CD4-positive, alpha-beta T cell treated with Interleukin-4 for 1 hour (primary cell): ENCODE data around the gene PTH1R.

ENCODE experiments used
- DNase-seq, 2 donors: peaks; one replicate each; pipeline ENCODE4 v3.0.0-alpha.2; 2020 to 2022

The PTH1R gene

DNA sequence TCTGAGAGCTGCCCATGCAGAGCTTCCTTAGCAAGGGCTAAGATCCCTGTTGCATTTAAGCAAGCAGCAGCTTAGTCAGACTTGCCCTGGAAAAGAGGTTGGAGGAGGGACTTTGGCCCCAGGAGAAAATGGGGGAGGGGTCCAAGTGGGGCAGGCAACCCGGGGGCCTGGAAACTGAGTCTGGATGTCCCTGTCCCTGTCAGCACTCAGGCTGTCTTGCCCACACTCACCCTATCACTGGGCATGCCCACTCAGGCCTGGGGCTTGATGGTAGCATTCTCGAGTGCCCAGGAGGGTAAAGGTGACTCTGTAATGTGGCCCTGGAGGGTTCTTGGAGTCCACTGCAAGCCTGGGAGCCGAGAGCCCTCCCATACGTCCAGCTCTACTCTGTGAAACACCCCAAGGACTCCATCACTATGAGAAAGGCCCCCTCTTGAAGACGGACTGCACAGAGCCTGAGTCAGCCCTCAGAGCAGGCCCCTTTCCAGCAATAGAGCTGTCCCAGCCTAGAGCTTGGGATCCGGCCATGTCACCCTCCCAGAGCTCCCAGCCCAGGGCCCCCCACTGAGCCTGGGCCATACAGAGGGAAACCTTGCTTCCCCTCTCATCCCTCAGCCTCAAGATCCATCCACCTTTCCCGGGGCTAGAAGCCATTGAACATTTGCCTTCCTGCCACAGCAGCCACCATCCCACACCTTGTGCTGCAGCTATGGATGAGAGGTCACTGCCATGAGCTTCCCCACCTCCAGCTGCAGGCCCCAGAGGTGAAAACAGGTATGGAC is 27.6 kb upstream of the PTH1R start:
- DNase-seq: peak in 1 of 2 donors; percentile 6

- peak in 1 of 2 donors; percentile 4 for DNase-seq
Observed at GRCh38 chr3:46850468-46850779, 27.1 kb upstream of the PTH1R start.

- DNase-seq: peak in 1 of 2 donors; percentile 4
Observed at GRCh38 chr3:46851364-46852333, 25.9 kb upstream of the PTH1R start.

DNA sequence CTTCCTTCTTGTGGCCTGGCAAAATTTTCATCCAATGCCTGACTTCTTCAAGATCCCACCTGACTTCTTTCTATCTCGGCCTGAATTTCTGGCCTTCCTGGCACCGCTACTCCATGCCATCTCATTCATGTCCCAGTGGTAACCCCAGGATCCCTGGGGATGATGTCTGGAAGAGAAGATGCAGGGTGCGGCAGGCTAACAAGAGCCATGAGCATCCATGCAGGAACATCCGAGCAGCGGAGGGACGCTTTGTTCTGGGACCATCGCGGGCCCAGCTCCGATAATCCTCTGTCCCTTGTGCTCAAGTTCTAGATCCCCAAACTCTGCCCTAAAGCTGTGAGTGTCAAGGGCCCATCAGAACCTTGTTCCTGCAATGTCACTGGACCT is 25.2 kb upstream of the PTH1R start:
- DNase-seq: no peak

DNA sequence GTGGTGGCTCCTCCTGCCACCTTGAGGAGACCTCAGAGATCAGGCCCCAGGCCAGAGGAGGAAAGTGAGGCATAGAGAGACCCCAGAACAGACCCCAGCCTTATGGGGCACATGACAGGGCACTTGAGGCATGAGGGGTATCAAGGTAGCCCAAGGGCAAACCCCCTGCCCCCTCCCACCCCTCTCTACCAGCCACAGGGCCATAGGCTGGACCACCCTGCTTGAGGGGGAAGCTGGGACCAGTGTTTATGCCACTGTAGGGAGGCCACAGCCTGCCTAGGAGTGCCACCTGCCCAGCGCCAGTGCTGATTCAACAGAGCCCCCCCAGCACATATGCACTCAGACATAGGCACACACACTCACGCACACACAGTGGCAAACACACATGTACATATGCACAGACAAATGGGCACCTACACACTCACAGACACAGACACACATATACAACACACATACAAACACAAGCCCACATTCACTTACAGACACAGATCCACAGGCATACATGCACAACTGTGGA is 24.6 kb upstream of the PTH1R start:
- no peak for DNase-seq

DNA sequence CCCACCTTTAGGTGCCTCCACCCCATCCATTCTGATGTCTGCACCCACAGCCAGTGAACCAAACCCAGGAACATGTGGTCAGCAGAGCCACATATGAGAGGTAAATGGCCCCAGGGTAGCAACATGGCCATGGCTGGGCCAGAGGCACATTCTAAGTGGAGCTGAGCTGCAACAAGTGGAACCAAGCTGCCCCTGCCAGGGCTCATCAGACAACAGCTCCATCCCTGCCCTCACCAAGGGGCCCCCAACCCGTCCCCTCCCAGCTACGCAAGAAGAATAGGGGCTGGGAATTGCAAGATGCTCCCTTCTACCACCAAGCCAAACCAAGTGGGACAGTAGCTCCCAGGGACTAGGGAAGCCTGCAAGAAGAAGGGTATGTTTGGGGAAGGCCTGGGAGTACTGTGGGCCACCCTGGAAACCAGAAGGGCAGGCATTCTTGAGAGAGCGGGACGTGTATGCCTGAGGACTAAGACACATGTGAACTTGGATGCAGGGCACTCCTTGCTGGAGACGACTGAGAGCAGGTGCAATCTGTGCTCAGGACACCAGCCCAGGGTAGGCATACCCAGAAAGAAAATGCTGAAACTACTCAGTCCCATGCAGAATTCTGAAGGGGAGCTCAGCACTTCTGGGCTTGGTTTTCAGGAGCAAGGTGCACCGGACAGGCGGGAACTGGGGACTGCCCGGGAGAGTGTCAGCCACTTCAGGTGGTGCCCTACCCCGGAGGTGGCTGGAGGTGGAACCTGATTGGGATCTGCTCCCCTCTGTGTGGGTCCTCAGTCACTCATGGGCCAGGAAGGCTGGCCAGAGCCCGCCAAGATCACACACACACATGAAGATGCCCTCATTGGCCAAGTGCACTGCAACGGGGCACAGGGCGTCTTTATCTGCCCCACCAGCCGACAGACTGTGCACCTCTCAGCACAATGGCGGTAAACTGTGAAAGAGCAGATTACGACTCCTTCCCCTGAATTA is 23.8 kb upstream of the PTH1R start:
- DNase-seq: no peak

DNA sequence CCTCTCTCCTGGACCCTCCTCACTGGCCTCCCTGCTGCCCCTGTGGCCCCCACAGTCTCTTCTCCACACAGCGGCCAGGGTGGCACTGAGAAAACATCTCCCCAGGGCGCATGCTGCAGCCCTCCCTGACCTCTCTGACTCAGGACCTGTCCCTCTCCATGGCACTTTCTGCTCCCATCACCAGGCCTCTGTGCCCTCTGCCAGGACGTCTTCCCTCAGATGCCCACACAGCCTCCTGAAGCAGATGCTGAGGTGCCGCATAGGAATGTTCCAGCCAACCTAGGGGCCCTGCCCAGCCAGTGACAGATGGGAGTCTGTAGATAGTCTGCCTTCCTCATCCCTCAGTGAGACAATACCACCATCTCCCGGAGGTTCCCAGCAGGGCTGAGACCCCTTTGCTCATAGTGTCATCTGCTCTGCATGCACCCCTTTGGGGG is 22.9 kb upstream of the PTH1R start:
- DNase-seq: no peak

- no peak for DNase-seq
Observed at GRCh38 chr3:46856576-46857471, 20.7 kb upstream of the PTH1R start.

- no peak for DNase-seq
Observed at GRCh38 chr3:46857485-46858341, 19.8 kb upstream of the PTH1R start.

DNA sequence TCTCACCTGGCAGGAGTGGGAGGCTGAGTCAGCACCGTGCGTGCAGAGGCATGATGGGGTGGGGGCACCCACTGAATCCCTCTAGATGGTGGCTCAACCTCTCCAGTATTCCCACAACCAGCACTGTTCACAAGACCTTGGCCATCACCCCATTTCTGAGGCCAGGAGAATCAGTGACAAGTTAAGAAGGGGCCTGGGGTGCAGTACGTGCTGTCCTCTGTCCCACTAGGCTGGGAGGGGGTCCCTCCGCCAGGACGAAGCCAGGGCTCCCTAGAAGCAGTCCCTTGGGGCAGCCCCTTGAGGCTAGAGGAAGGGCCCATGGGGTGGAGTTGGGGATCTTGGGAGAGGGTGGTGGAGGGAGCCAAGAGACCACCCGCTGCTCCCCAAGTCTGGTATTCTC is 19.1 kb upstream of the PTH1R start:
- no peak for DNase-seq

DNA sequence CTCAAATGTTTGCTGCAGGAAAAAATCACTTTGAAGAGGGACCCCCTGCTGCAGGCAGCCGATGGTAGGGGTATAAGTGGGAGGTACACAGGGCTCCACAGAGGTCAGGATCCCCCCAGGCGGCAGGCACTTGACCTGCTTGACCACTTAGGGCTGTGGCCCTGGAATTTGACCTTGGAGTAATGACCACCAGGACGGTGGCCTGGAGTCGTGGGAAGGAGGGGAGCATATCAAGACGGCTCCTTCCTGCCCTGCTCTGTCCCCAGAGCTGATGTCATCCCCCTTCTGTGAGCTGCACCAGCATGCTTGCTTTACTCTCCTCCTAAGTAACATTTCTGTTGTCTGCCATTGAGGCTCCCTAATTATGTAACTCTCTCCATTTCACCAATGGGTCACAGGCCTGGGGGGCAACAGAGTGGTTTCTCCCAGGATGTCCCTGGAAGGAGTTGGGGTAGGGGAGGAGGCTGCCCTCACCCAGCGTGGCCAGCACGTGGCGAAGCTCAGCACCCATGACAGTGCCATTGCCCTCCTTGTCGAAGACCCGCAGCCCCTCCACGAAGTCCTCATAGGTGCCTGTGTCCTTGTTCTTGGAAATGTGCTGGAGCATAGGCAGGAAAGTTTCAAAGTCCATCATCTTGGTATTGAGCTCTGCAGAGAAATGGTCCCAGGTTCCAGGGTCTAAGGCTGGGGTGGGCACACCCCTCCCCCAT is 18.4 kb upstream of the PTH1R start:
- no peak for DNase-seq

- DNase-seq: no peak
Observed at GRCh38 chr3:46860017-46860809, 17.3 kb upstream of the PTH1R start.

- DNase-seq: no peak
Observed at GRCh38 chr3:46860810-46861604, 16.5 kb upstream of the PTH1R start.

GRCh38 chr3:46861605-46862368 is 15.7 kb upstream of the PTH1R start:
- no peak for DNase-seq

DNA sequence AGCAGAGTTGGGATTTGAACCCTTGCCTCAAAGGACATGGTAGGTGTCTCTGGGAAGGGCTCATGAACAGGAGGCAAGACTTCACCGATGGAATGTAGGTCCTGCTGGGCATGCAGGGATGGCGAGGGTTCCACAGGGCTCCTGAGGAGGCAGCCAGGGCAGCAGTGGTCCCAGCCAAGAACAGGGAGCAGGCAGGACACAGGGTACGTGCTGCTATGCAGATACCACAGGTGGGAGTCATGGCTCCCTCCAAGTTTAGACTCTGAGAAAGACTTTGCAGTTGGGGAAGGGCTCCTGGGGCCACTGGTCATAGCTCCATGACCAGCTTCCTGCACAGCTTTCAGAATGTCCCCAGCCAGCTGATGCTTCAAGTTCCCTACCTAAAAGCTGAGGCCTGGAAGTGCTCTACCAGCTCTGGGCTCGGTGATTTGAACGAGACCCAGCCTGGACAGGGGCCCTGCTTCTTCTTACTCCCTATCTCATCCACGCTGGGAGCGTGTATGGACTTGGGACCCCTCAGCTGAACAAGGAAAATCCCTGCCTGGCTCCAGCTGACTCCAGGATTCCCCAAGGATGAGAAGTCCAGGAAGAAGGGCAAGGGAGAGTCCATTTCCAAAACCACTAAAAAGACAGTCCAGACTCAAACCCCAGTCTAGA is 15.0 kb upstream of the PTH1R start:
- no peak for DNase-seq

GRCh38 chr3:46863261-46863782 is 14.2 kb upstream of the PTH1R start, which contains the start of gene MYL3:
Gene MYL3 (minus strand): TSS chr3:46863444. CDS start chr3:46863390, 54 bp downstream.
- DNase-seq: no peak
